ENCODE results near the gene KRTAP1-5.
"Not testable (repeated sequence)": the region's sequence is repeated elsewhere in the genome, so short reads cannot be mapped to it uniquely, and the experiment has no call there.

Gene KRTAP1-5

DNA sequence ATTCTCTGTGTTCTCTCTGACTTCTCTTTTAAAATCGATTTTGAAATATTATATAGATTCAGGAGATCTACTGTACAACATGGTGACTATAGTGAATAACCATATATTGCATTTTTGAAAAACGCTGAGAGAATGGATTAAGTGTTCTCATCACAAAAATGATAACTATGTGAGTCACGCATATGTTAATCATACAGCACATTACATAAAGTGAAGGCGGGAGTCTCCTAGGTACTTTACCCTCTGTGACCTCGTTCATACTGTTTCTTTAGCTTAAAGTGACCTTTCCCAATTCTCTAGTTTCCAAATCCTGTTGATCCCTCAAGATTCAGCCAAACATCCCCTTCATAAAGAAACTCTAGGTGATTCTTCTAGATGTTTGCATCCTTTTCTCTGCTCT, 24.2 kb downstream of the KRTAP1-5 start:
- DNase-seq, result no peak

DNA sequence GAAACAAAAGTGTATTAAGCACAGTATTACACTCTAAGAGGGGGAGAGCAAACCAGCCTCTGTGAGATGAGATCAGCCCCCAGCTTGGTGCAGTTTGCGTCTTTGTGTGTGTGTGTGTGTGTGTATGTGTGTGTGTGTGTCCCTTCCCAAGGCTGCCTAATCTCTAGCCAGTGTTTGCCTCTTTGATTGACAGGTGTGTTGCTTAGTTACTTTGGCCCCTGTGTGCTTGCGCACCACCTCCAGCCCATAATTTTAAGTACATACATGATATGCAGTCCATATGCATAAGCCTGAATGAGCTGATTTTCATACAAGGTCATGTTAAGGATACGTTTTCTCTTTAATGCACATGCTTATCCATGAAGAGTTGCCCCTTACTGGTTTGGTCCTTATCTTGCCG, 25.2 kb downstream of the KRTAP1-5 start:
- no peak for DNase-seq

DNA sequence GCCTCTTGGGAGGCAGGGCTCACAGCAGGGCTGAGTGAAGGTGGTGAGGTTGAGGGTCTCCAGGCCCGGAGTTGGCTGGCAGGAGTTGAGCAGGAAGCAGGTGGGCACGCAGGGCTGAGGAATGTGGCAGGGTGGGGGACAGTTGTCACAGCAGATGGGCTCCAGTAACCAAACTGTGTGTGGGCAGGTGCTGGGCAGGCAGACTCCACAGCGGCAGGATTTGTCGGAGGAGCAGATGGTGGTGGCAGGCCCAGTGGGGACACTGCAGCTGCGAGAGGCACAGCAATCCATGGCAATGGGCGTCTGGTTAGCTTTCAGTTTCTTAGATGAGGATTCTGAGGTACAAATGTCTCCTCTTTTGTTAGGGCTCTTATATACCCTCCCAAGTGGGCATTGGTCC, 27.4 kb downstream of the KRTAP1-5 start, which contains the start of gene KRTAP3-2:
KRTAP3-2 (minus strand) TSS at position 344 of the 400 bp plus-strand sequence; CDS start at position 291, 53 bp downstream.
- not testable (repeated sequence) for DNase-seq

DNA sequence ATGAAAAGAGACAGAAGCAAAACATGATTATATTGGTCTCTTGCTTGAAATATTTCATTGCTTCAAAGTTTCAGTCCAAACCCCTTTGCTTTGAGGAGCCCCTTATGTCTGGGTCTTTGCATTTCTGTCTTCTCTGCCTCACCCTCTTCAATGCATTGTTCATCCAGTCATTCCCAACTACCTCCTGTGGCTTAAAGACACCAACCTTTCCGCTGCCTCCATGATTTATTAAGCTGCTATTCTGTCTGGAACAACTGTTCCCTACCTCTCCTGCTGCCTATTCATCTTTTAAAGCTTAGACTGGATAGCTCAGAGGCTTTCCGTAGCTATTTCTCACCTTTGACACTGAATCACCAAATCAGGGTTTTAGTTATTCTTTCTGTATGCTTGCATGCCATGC, 29.6 kb downstream of the KRTAP1-5 start:
- no peak for DNase-seq

DNA sequence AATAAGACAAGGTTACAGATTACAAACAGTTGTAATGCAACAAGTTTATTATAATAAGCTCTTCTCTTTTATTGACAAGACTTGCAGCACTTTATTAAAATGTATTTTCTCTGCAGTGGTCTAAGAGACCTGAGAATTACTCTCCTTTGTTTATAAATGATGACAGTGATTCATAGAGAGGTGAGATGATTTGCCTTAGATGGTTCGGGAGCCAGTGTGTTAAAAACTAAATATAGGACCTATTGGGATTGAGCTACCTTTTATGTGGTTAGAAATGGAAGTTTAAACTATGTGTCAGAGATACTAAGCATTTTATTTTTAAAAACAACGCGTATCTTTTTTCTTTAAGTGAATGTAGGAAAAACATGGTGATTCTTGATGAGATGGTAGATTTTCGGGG, 30.2 kb downstream of the KRTAP1-5 start:
- no peak for DNase-seq

DNA sequence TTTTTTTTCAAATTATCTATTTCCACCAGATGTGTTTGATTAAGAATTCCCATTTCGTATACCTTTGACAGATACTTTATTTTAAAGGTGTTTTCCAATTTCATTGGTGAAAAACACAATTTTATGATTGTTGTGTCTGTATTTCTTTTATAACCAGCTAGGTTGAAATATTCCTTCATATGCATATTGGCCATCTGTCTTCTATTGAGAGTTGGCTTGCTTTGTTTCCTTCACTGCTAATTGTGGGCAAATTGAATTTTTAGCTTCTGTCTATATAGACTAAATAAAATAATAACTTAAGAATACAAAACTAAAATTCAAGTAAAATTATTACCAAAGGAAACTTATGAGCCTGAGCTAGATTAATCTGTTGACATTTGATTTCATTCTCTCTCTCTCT, 31.9 kb downstream of the KRTAP1-5 start:
- no peak for DNase-seq

DNA sequence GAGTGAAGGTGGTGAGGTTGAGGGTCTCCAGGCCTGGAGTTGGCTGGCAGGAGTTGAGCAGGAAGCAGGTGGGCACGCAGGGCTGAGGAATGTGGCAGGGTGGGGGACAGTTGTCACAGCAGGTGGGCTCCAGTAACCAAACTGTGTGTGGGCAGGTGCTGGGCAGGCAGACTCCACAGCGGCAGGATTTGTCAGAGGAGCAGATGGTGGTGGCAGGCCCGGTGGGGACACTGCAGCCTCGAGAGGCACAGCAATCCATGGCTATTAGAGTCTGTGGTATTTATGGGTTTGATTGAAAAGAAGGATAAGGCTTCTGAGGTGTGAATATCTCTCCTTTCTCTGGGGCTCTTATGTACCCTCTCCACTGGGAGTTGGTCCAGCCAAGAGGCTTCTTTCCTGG, 33.2 kb downstream of the KRTAP1-5 start, which contains the start of gene KRTAP3-3:
KRTAP3-3 (minus strand) TSS at position 326 of the 400 bp plus-strand sequence; CDS start at position 259, 67 bp downstream.
- DNase-seq, result no peak

DNA sequence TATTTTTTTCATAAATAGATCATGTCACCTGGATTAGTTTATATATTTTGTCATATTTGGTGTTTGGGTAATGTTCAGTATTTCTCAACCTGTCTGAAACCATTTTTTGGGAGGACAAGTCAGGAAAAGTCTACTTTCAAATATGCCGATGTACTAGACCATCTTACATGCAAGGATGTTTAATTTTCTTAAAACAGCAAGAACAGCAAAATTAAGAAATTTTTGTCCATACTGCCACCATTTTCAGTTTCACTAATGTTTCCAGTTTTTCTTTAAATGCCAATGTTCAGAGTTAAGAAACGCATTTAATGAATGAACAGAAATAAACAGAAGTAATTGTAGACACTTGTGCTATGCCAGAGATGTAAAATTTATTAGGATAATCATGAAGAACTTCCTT, 33.9 kb downstream of the KRTAP1-5 start:
- DNase-seq, result no peak

DNA sequence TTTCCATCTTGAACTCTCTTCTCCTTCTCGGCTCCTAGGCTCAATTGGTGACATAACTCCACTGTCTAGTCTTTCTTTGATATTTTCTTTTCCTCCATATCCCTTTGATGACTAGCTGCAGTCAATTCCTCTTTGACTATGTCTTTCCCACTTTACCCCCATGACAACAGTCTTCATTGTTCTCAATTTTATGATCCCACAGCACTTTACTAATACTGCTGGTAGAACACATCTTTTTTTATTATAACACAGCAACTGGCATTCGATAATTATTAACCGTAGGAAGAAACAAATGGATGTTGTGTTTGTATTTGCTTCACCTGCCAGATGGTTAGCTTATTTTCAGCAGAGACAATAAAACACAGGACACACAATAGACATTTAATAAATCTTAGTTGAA, 34.3 kb downstream of the KRTAP1-5 start:
- no peak for DNase-seq

DNA sequence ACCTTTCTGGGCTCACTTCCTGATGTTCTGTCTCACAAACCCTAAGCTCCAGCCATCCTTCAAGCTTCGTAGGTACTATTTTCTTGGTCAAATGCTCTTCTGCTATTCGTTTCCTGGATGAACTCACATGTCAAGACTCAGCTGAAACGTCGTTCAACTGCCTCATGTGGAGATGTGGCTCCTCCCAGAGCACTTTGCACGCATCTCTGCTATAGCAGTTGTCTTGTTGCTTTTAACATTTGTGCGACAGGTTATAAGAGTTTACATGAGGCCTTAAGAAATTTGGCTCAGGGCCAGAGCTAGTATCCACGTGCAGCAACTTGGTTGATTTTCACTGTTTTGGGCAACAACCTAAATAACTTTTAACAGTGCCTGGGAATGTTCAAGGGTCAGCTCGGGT, 40.1 kb downstream of the KRTAP1-5 start:
- DNase-seq, result no peak

DNA sequence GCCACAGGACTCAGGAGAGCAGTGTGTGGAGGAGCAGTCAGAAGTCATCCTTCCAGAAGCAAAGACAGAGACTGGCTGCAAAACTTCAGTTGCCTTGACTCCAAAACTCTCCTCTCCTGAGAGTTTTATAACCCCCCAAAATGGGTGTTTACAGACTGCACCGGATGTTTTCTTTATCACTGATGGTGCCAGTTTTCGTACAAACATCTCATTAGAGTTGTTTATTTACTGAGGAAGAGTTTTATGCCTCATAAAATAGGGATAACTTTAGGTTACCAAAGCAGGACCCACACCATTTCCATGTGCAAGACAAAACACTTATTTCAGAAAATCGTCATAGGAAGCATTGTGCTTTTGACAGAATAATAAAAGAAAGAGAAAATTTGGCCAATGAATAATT, 42.8 kb downstream of the KRTAP1-5 start, which contains the start of gene KRT40:
KRT40 (minus strand) TSS at position 101 of the 400 bp plus-strand sequence; CDS start at position 48, 53 bp downstream.
- DNase-seq, result no peak

DNA sequence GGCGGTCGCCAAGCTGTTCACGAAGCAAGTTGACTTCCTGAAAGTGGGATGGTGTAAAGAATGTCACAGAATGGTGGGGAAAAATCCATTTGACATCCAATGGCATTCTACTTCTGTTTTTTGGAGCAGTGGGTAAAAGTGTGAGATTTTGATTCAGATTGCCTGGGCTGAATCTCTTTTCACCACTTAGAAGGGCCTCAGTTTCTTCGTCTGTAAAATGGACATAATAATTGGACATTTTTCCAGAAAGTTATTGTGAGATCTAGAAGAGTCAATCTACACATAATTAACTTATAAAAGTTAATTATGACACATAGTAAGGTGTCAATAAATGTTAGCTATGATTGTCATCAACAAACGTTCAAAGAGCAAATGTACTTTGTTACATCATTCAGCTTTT, 45.9 kb downstream of the KRTAP1-5 start:
- no peak for DNase-seq

DNA sequence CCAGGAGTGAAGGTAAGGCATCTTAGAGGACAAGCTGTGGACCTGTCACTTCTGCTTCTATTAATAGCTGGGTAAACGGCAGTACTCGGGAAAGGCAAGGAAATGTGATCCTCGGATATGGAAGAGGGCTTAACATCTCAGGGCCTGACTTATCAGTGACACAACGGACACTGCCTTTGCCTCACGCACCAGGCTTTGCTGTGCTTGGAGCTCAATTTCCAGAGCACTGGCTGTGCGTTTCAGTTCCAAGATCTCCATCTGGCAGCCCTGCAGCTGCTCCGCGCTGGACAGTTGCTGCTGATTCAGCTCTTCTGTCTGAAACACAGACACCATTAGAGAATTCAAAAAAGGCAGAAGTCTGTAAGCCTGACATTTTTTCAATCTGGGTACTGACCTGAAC, 46.4 kb downstream of the KRTAP1-5 start:
- DNase-seq, result no peak

DNA sequence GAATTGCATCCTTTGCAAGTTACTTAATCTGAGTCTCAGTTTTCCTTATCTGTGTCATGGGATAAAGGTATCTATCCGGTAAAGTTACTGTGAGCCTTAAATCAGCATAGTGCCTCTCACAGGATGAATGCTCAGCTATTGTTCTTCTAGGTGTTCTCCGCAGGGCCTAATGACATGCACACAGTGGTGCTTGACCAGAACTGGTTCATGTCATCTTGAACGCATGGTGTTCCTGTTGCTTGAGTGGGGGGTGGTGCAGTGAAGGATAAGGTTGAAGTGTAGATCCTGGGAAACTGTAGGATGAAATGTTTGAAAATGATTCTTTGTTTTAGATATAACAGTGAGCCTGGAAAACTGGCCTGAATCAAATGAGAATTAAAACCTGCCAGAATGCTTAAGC, 46.9 kb downstream of the KRTAP1-5 start:
- no peak for DNase-seq

DNA sequence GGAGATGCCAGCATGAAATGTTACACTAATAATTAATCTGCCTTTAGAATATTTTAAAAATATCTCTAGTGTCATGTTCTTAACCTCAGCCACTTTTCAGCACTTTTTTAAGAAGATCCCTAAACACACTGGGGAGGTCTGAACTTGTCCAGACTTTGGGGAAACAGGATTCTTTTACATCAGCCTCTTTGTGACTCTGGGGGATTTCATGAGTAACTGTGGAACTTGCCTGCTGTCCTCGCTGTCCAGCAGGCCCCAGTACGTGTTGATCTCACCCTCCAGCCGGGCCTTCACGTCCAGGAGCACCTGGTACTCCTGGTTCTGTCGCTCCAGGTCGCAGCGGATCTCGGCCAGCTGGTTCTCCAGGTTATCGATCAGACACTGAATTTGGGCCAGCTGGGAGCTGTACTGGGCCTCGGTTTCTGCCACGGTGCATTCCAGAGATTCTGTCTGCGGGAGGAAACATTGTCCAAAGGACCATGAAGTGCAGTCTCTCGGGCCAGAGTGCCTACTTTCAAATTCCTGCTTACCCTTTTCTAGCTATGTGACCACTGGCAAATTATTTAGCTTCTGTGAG, 48.3 kb downstream of the KRTAP1-5 start:
- DNase-seq, result no peak

All from activated CD4-positive, alpha-beta T cell treated with anti-CD3 and anti-CD28 coated beads, Interleukin-10, Interleukin-2, amounts not matched to agents 100 ng/mL and 50 ng/mL, durations not matched to agents 16 hours and 8 hours (primary cell).